ENCODE data around the gene ISX.
A peak's percentile ranks its signal among the peaks of the same experiment; 100 is the strongest.

GRCh38 chr22:35037089-35037488, 28.9 kb upstream of the ISX start:
- TF ChIP-seq CTCF (conservative IDR thresholded peaks at IDR 0.05; ENCODE audit: low read depth, low read length): peak; percentile 33; the same call in 1 of the 2 replicates
- TF ChIP-seq EZH2phosphoT487 (IDR thresholded peaks at IDR 0.05; ENCODE audit: borderline replicate concordance, low read length): no peak
- TF ChIP-seq EZH2 (IDR thresholded peaks at IDR 0.05; ENCODE audit: low read length, unreplicated experiment): no peak

Measured in PC-3 (cell line).